H7 (cell line): ENCODE results near the gene ABLIM2. TPM values are rescaled to one million over a fixed set of nuclear protein-coding genes. Genes with fewer than 3 reads are reported as not detected.

Experiments used
- DNase-seq: peaks from one replicate; pipeline ENCODE4 v3.0.0; 2012
- H3K27me3 ChIP-seq: 2 replicates; pipeline ENCODE4 v1.6.0; 2011; ENCODE audit warnings: mild to moderate bottlenecking, low read length; ENCODE audit not compliant: control insufficient read depth, insufficient read depth
- H3K36me3 ChIP-seq: replicated peaks from 2 replicates; pipeline ENCODE4 v1.5.1; 2011; ENCODE audit warnings: low read length; ENCODE audit not compliant: control insufficient read depth, insufficient read depth
- H3K4me3 ChIP-seq: 2 replicates; pipeline ENCODE4 v1.5.1; 2011; ENCODE audit warnings: low read depth, mild to moderate bottlenecking, control low read depth, low read length, moderate library complexity; ENCODE audit not compliant: insufficient read depth
- total RNA-seq: library from RNA; depleted of rRNA; stranded (reverse); fragments of >200 nt; shearing (Covaris generic); gene quantifications from 2 replicates; pipeline ENCODE4 v1.2.3, GENCODE V29; 2014

ABLIM2 gene
- total RNA-seq, 1 experiment from 2014 or later, result 1.9 TPM

DNA sequence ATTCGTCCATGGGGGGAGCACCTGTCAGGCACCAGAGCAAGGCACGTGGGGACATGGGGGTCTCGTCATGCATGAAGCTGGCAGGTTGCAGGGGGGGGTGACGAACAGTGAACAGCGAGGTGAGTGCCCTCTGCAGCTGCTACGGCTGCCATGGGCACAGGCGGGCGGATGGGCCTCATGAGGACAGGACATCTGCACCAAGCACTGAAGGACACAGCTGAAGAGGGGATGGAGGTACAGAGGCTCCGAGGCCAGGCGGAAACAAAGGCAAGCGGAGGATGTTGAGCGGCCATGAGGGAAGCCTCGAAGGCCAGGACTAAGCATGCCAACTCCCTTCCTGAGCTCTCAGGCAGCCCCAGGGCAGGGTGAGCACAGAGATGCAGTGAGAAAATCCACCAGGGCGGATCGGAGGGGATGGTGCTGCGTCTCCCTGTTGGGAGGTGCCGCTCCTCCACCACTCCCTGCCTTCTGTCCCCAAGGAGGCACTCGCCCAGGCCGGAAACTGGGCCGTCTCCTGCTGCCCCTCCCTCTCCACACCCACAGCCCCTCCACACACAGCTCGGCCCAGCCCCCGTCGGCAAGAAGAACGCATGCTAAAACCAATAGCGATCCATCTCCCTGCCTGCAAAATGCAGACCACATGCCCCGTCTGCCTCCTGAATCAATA lies 24.6 kb downstream of the ABLIM2 start:
- H3K4me3 ChIP-seq, result no peak overlapping the region
- no peaks in the 10 kb centered on the region for H3K36me3 ChIP-seq
- peak; percentile 86 for DNase-seq
- H3K27me3 ChIP-seq, result no peaks in the 10 kb centered on the region; the same call in 1 of the 2 replicates

DNA sequence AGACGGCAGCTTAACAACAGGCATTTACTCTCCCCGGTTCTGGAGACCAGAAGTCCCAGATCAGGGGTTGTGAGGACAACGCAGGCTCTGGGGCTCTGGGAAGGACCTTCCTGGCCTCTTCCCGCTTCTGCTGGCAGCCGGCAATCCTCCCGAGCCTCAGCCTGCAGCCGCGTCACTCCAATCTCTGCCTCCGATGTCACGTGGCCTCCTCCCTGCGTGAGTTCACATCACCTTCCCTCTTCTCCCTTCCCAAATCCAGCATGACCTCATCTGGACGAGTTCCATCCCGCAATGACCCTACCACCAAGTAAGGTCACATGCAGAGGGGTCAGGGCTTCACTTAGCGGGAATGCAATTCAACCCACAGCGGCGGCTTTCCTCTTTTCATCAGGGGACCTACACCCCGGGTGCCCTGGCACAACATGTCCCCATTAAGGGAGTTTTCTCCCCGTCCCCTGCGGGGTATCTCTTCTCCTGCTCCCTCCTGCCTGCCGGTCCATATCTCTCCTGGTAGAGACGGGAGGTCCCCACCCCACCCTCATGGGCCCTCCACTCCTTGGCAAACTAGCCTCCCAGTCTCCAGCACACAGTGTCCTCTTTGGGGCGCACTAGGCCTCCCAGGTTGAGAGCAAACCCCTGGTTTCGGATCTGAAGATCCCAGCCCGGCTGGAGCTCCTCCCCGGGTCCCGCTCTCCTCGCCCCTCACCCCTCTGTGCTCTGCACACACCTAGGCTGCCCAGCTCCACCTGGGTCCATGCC lies 25.5 kb downstream of the ABLIM2 start:
- Histone ChIP-seq H3K36me3 (no peaks in the 10 kb centered on the region), H3K4me3 (no peak overlapping the region), H3K27me3 (no peaks in the 10 kb centered on the region; the same call in 1 of the 2 replicates)
- DNase-seq, result peak; percentile 70

DNA sequence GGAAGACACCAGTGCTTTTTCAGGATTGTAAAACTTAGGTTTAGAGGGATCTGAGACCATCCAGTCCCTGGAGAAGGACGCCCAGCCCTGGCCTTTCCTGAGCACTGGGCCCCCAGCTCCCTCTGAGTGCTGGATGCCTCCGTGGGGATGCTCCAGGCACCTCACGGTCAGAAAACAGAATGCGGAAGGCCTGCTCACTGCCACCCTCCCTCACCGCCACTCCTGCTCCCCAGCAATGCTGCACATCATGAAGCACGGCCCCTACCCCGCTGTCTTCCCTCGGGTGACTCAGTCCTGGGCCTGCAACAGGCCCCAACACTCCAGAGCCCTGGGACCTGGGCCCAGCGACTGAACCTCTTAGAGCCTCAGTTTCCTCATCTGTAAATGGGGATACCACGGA lies 26.2 kb downstream of the ABLIM2 start:
- Histone ChIP-seq H3K4me3 (no peak overlapping the region), H3K36me3 (no peaks in the 10 kb centered on the region), H3K27me3 (no peaks in the 10 kb centered on the region)
- DNase-seq, result peak; percentile 51

DNA sequence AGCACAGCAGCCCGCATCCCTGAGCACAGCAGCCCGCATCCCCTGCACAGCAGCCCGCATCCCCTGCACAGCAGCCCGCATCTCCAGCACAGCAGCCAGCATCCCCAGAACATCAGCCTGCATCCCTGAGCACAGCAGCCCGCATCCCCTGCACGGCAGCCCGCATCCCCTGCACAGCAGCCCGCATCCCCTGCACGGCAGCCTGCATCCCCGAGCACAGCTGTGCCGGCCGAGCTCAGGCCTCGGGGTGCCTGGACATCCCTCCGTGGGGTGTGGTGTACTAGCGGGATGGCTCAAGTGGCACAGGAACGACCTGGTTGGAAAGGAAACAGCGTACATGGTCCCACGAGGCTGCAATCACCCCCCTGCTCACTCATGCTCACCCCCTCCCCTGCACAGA lies 26.8 kb downstream of the ABLIM2 start:
- Histone ChIP-seq H3K27me3 (no peaks in the 10 kb centered on the region), H3K4me3 (no peak overlapping the region)

DNA sequence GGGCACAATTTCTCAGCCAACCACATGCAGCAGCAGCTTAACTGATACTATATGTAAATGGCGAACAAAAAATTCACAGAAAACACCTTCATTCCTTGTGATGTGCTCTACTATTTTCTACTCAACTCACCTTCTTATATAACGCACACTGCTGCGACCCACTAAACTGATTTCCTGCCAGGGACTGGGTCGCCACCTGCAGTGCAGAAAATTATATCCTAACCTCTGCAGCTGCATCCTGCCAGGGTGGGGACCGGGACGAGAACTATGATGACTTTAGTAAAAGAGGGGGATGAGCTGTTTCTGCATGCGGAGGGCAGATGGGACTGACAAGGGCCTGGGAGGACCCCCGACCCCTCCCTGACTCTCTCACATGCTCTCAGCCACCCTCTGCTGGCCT lies 27.4 kb downstream of the ABLIM2 start:
- Histone ChIP-seq H3K27me3 (no peaks in the 10 kb centered on the region), H3K36me3 (no peaks in the 10 kb centered on the region), H3K4me3 (no peak overlapping the region)
- peak; percentile 49 for DNase-seq

More for the DNA sequence above, 26.8 kb downstream of the ABLIM2 start:
- H3K36me3 ChIP-seq, result no peaks in the 10 kb centered on the region
- no peak for DNase-seq

DNA sequence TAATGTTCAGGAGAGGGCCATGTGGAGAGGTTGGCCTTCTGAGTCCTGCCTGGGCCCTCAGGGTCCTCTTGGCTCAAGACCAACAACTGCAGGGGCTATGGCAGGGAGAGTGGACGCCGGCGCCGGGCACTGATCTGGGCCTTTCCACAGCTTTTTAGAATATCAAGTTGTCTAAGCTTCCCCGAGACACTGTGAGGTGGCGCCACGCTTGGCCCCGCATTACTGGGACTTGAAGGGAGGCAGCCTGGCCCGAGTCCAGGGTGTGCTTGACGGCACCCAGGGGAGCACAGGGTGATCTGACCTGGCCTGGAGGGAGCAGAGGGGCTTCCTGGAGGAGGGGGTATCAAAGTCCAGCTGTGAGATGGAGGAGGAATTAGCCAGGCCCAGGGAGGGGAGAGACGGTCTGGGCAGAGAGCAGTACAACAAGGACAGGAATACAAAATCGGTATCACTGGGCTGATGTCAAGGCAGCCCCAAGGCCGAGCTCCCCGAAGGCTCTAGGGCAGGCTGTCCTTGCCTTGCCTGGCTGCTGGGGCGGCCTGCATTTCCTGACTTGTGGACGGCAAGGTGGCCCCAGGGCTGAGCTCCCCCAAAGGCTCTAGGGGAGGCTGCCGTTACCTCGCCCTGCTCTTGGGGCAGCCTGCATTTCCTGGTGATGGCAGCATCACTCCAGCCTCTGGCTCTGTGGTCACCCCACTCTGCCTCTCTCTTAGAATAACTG lies 28.1 kb downstream of the ABLIM2 start:
- Histone ChIP-seq H3K27me3 (no peaks in the 10 kb centered on the region), H3K4me3 (no peak overlapping the region), H3K36me3 (no peaks in the 10 kb centered on the region)
- DNase-seq, result no peak

DNA sequence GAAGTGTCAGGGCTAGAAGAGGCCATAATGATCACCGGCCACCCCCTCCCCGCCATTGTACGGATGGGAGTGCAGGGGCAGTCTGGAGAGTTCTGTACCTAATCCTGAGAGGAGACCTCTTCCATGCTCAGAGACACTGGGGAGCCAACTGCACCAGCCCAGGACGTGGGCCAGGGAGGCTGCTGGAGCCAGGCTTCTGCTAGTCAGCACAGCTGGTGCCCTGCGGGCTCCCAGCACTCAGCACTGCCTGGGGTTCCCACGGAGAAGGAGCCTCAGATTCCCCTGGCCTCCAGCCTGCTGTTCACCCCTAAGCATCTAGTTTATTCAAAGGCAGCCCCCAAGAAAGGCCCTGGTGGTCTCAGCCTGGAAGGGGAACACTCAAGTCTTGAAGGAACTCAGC lies 28.8 kb downstream of the ABLIM2 start:
- Histone ChIP-seq H3K27me3 (no peaks in the 10 kb centered on the region), H3K4me3 (no peak overlapping the region), H3K36me3 (no peaks in the 10 kb centered on the region)
- DNase-seq, result peak; percentile 48

DNA sequence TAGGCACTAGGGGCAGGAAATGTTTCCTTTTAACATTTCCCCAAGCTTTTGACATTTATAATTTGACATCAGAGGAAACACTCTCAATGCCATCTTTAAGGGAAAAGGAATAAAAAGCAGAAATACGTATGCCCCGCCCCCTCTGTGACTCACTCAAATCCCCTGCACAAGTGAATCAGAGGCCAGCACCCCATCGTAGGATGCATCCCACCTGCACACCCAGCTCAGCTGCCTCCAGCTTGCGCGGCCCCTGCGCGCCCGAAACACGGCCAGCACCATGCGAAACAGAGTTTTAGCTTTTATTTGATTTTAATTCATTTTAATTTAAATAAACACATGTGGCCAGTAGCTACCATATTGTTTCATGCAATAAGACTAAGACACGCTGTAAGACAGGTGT lies 29.5 kb downstream of the ABLIM2 start:
- Histone ChIP-seq H3K27me3 (no peaks in the 10 kb centered on the region), H3K36me3 (no peaks in the 10 kb centered on the region), H3K4me3 (no peak overlapping the region)
- DNase-seq, result peak; percentile 45

DNA sequence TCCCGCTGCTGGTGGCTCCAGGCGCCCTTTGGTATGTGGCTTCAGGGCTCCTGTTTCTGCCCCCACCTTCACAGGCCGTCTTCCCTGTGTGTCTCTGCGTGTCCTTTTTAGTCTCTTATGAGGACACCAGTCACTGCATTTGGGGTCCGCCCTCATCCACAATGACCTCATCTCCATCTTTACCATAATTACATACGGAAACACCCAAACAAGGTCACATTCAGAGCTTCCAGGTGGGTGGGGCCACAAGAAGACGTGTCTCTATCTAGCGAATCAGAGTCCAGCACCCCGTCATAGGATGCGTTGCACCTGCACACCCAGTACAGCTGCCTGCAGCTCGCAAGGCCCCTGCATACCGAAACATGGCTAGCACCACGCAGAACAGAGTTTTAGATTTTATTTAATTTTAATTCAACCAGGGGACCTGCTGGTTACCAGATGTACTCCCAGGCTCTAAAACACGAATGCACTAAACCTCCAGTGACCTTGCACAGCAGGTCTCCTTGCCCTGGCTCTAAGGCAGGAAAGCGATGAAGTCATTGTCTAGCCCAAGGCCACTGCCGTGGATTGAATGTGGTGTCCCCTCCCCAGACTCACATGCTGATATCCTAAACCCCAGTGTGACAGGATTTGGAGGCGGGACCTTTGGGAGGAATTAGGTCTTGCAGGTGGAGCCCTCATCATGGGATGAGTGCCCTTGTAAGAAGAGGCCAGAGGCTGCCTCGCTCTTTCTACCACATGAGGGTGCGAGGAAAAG lies 30.3 kb downstream of the ABLIM2 start:
- Histone ChIP-seq H3K4me3 (no peak overlapping the region), H3K36me3 (no peaks in the 10 kb centered on the region), H3K27me3 (no peaks in the 10 kb centered on the region)
- peak; percentile 68 for DNase-seq

DNA sequence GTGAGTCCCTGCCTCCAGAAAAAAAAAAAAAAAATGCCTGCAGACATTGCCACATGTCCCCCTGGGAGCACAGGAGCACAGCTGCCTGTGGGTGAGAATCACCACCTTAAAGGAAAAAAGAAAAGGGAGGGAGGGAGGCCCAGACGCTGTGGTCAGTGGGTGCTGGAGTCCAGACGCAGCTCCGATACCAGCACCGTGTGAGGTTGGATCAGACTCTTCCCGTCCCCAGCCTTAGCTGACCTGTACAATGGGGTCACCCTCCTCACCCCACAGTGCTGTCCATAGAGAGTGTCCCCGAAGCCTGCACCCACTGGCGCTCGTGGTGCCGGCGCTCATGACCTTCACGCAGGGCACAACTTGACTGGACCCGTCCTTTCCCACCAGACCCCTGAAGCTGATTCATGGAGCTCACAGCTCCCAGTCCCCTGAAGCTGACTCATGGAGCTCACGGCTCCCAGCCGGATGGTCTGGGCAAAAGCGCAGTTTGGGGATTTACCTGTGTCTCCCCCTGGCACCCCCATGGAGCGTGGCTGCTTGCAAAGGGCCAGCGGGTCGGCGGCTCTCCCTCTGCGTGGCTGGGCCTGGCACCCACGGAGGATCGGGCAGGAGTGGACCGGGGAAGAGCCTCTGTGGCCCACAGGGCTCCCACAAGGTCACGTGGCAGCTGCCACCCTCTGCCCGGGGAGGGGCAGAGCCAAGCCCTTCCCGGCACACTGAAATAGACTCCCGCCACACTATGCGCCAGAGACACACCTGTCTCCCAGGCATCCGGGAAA lies 31.4 kb downstream of the ABLIM2 start:
- DNase-seq, result peak; percentile 68
- H3K27me3 ChIP-seq, result no peaks in the 10 kb centered on the region
- H3K36me3 ChIP-seq, result no peaks in the 10 kb centered on the region
- H3K4me3 ChIP-seq, result no peak overlapping the region

DNA sequence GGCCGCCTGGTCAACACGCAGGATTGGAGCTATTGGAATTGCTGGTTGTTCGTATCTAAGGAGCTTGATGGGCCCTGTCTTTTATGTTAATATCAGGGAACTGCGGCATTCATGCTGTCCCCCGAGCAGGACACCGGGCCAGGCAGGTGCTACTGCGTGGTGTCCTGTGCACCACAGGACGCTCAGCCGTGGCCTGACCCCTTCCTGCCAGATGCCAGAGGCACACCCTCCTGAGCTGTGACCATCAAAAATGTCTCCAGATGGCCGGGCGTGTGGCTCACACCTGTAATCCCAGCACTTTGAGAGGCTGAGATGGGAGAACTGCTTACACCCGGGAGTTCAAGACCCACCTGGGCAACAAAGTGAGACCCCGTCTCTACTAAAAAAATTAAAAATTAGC lies 32.1 kb downstream of the ABLIM2 start:
- H3K27me3 ChIP-seq, result no peaks in the 10 kb centered on the region
- no peak for DNase-seq
- no peaks in the 10 kb centered on the region for H3K36me3 ChIP-seq
- H3K4me3 ChIP-seq, result no peak overlapping the region

DNA sequence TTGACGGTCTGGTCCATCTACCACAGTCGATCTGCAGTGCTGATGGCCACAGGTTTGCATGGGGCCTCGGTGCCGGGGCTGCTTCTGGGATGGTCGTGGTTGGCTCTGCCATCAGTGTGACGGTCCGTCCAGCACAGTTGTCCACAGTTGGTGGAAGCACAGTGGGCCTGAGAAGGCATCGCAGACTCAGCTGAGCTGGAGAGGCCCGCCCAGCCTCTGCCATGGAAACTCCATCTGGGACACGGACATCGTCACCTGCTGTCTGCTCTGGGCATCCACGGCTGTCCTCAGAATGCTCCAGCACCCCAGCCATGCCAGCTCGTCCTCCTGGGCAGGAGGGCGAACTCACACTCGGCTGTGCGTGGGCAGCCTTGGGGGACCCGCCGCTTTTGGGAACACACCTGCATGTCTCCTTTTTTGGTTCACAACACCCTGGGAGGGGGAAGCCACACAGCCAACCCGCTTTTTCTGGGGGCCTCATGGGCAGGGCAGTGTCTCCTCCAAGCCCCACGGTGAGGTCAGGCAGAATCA lies 33.0 kb downstream of the ABLIM2 start:
- no peaks in the 10 kb centered on the region for H3K36me3 ChIP-seq
- H3K4me3 ChIP-seq, result no peak overlapping the region
- peak; percentile 46 for DNase-seq
- no peaks in the 10 kb centered on the region for H3K27me3 ChIP-seq

DNA sequence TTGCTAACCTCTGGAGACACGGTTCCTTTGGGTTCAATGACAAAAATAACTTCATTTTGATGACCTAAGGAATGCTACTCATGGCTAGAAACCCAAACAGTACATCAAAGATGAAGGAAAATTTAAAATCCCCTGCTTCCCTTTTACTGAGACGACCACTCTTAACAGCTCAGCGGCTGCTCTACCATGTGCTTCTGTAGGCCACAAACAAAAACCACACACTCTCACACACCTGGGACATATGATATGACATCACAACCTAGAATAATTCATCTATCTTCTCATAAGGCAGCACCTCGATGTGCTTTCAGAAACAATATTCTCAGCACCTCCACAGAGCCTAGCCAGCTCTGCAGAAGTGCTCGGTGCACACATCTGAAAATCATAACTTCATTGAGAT lies 34.7 kb downstream of the ABLIM2 start:
- H3K36me3 ChIP-seq, result no peaks in the 10 kb centered on the region
- no peaks in the 10 kb centered on the region for H3K27me3 ChIP-seq
- no peak overlapping the region for H3K4me3 ChIP-seq
- no peak for DNase-seq
